Measurements from ENCODE around the gene PIGH.

- no peak for TF ChIP-seq ZNF274 (IDR thresholded peaks at IDR 0.05; ENCODE audit: low read depth, low read length)
- no peak for TF ChIP-seq YY1 (IDR thresholded peaks at IDR 0.05; ENCODE audit: insufficient read depth, insufficient read length)
Measured at GRCh38 chr14:67641902-67642749, 42.1 kb upstream of the PIGH start.

Measured in NT2/D1 (cell line).